H9 (cell line): ENCODE results near the gene AGBL4. TPM values are rescaled to one million over a fixed set of nuclear protein-coding genes. Genes with fewer than 3 reads are reported as not detected.

Experiments
- DNase-seq: peaks from one replicate; pipeline ENCODE4 v3.0.0-alpha.2; 2017
- H2AFZ ChIP-seq: one replicate; pipeline ENCODE4 v1.6.1; 2013; ENCODE audit warnings: mild to moderate bottlenecking, low read length, control low read depth, moderate library complexity
- H2AK5ac ChIP-seq: 2 replicates; pipeline ENCODE4 v1.6.1; 2013; ENCODE audit warnings: low read length, control low read depth, mixed read lengths; ENCODE audit not compliant: insufficient read length
- H2BK120ac ChIP-seq: one replicate; pipeline ENCODE4 v1.6.1; 2013; ENCODE audit warnings: low read depth, mild to moderate bottlenecking, low read length, control low read depth, inconsistent platforms; ENCODE audit not compliant: poor library complexity, severe bottlenecking
- H2BK12ac ChIP-seq: 2 replicates; pipeline ENCODE4 v1.6.1; 2013; ENCODE audit warnings: low read length, control low read depth, mixed read lengths, low read depth; ENCODE audit not compliant: insufficient read length
- H2BK15ac ChIP-seq: 2 replicates; pipeline ENCODE4 v1.6.1; 2013; ENCODE audit warnings: low read depth, low read length, control low read depth
- H2BK20ac ChIP-seq: one replicate; pipeline ENCODE4 v1.6.1; 2013; ENCODE audit warnings: low read depth, mild to moderate bottlenecking, low read length, control low read depth, inconsistent platforms; ENCODE audit not compliant: poor library complexity, severe bottlenecking
- H2BK5ac ChIP-seq: 2 replicates; pipeline ENCODE4 v1.6.1; 2013; ENCODE audit warnings: low read length, control low read depth, mixed read lengths; ENCODE audit not compliant: insufficient read length
- H3K14ac ChIP-seq: 2 replicates; pipeline ENCODE4 v1.6.1; 2013; ENCODE audit warnings: low read length, control low read depth; ENCODE audit not compliant: insufficient read depth
- H3K18ac ChIP-seq: 2 replicates; pipeline ENCODE4 v1.6.1; 2013; ENCODE audit warnings: low read depth, mild to moderate bottlenecking, mixed read lengths, low read length, control low read depth; ENCODE audit not compliant: insufficient read length
- H3K23ac ChIP-seq: 2 replicates; pipeline ENCODE4 v1.6.1; 2013; ENCODE audit warnings: low read length, control low read depth, mixed read lengths, low read depth; ENCODE audit not compliant: insufficient read length
- H3K23me2 ChIP-seq: 2 replicates; pipeline ENCODE4 v1.6.1; 2013; ENCODE audit warnings: low read depth, mild to moderate bottlenecking, mixed read lengths, low read length, control low read depth; ENCODE audit not compliant: insufficient read length, poor library complexity, severe bottlenecking
- H3K27ac ChIP-seq: 2 replicates; pipeline ENCODE4 v1.5.1; 2013; ENCODE audit warnings: low read length, control low read depth, mixed read lengths, low read depth; ENCODE audit not compliant: insufficient read length
- H3K27me3 ChIP-seq: 2 replicates; pipeline ENCODE4 v1.6.1; 2013; ENCODE audit warnings: low read length, control low read depth, inconsistent platforms; ENCODE audit not compliant: insufficient read depth
- H3K4ac ChIP-seq: 2 replicates; pipeline ENCODE4 v1.6.1; 2013; ENCODE audit warnings: low read depth, mild to moderate bottlenecking, control low read depth, inconsistent platforms, low read length, moderate library complexity
- H3K4me1 ChIP-seq: 2 replicates; pipeline ENCODE4 v1.6.1; 2013; ENCODE audit warnings: low read length, control low read depth, inconsistent platforms; ENCODE audit not compliant: insufficient read depth
- H3K4me2 ChIP-seq: 2 replicates; pipeline ENCODE4 v1.6.1; 2013; ENCODE audit warnings: low read length, control low read depth, mixed read lengths; ENCODE audit not compliant: insufficient read length, insufficient read depth
- H3K56ac ChIP-seq: 2 replicates; pipeline ENCODE4 v1.6.1; 2013; ENCODE audit warnings: low read depth, mild to moderate bottlenecking, mixed read lengths, low read length, control low read depth; ENCODE audit not compliant: insufficient read length
- H3K79me1 ChIP-seq: 2 replicates; pipeline ENCODE4 v1.6.1; 2013; ENCODE audit warnings: low read depth, mild to moderate bottlenecking, moderate library complexity, low read length, control low read depth, inconsistent platforms; ENCODE audit not compliant: insufficient read depth, poor library complexity, severe bottlenecking
- H3K79me2 ChIP-seq: 2 replicates; pipeline ENCODE4 v1.6.1; 2013; ENCODE audit warnings: low read length, control low read depth, inconsistent platforms; ENCODE audit not compliant: insufficient read depth
- H3K9ac ChIP-seq: 2 replicates; pipeline ENCODE4 v1.6.1; 2013; ENCODE audit warnings: low read length, control low read depth, mixed read lengths; ENCODE audit not compliant: insufficient read length; ENCODE audit errors: extremely low read depth
- H3K9me3 ChIP-seq: one replicate; pipeline ENCODE4 v1.6.1; 2013; ENCODE audit warnings: low read depth, low read length, inconsistent platforms; ENCODE audit not compliant: control insufficient read depth
- H3T11ph ChIP-seq: one replicate; pipeline ENCODE4 v1.6.1; 2013; ENCODE audit warnings: mild to moderate bottlenecking, low read length, control low read depth, inconsistent platforms
- H4K20me1 ChIP-seq: one replicate; pipeline ENCODE4 v1.6.1; 2013; ENCODE audit not compliant: control insufficient read depth, insufficient read length, insufficient read depth
- H4K5ac ChIP-seq: 2 replicates; pipeline ENCODE4 v1.6.1; 2013; ENCODE audit warnings: low read depth, mild to moderate bottlenecking, mixed read lengths, low read length, control low read depth; ENCODE audit not compliant: insufficient read length
- H4K8ac ChIP-seq: replicated peaks from 2 replicates; pipeline ENCODE4 v1.6.1; 2013; ENCODE audit warnings: low read length, control low read depth, mixed read lengths, low read depth; ENCODE audit not compliant: insufficient read length
- H4K91ac ChIP-seq: 2 replicates; pipeline ENCODE4 v1.6.1; 2013; ENCODE audit warnings: low read depth, mild to moderate bottlenecking, moderate library complexity, mixed read lengths, low read length, control low read depth; ENCODE audit not compliant: insufficient read length
- H3K27ac Mint-ChIP-seq, 3 experiments: 2 replicates in 2 of 3; 3 replicates in 1 of 3; pipeline ENCODE4 v1.8.0; 2020 to 2021; ENCODE audit warnings: mixed read lengths in 3 of 3, mild to moderate bottlenecking in 1 of 3, moderate library complexity in 1 of 3
- H3K27me3 Mint-ChIP-seq: 2 replicates; pipeline ENCODE4 v1.8.0; 2021; ENCODE audit warnings: low read depth, mild to moderate bottlenecking, moderate library complexity, mixed read lengths
- H3K36me3 Mint-ChIP-seq, 3 experiments: 2 replicates in 2 of 3; 3 replicates in 1 of 3; pipeline ENCODE4 v1.8.0; 2020 to 2021; ENCODE audit warnings: low read depth in 3 of 3, mixed read lengths in 3 of 3; ENCODE audit not compliant: insufficient read depth in 1 of 3
- H3K4me1 Mint-ChIP-seq, 2 experiments: 2 replicates each; pipeline ENCODE4 v1.8.0; 2020; ENCODE audit warnings: mixed read lengths in 2 of 2
- H3K4me3 Mint-ChIP-seq, 2 experiments: 2 replicates in 1 of 2; 3 replicates in 1 of 2; pipeline ENCODE4 v1.8.0; 2020 to 2021; ENCODE audit warnings: mild to moderate bottlenecking in 2 of 2, mixed read lengths in 2 of 2, moderate library complexity in 1 of 2
- H3K9me3 Mint-ChIP-seq, 2 experiments: 2 replicates in 1 of 2; 3 replicates in 1 of 2; pipeline ENCODE4 v1.8.0; 2020; ENCODE audit warnings: mild to moderate bottlenecking in 2 of 2, mixed read lengths in 2 of 2, moderate library complexity in 1 of 2
- WGBS: extraction: QIAGEN DNeasy Blood & Tissue Kit; methylation state at CpG from one replicate; pipeline ENCODE4 v1.1.7; 2013; ENCODE audit warnings: missing lambda C conversion rate, low lambda C conversion rate, mixed read lengths; ENCODE audit not compliant: insufficient read length; ENCODE audit errors: extremely low coverage; 5-methylcytosine and 5-hydroxymethylcytosine counted together
- total RNA-seq: library from RNA; stranded (reverse); gene quantifications from 2 replicates; pipeline ENCODE4 v1.2.1, GENCODE V29; 2021
- TF ChIP-seq, protein P1 (sequence below): fragments of 200-600 bp; sonication (generic); conservative IDR thresholded peaks from 3 replicates; pipeline ENCODE4 v1.8.0; 2021; ENCODE audit warnings: antibody characterized with exemption, mild to moderate bottlenecking

The AGBL4 gene
- total RNA-seq, 1 experiment from 2014 or later, result not detected

DNA sequence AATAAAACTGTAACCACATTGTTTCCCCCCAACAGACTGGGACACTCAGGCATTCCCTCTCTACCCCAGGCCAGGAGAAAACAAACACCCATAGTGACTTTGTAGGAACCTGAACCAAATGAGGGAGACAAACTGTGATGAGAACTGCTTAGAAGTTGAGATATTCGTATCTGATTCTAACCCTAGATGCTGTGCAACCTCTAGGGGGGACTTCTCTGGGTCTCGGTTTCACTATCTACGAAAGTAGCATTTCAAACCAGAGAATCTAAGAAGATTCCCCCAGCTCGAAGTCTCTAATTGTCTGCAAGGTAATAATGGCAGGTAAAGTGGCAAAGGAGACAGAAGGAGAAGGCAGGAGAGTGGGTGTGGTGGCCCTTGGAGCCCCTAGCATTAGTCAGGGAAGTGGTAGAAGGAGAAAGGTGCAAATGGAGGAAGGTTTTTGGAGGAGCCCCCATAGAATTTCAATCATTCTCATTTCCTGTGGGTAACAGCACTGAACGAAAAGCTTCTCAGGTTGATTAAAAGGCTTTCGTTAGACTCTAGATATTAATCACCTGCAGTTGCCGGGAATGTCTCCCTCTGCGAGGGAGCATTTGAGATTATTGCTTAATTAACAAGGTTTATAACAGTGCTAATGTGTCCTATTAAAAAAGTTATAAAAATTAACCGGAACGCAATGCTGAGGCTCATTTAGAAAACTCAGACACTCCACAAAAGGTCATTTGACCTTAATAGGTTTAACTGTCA, 1293.4 kb downstream of the AGBL4 start:
- no peaks in the 10 kb centered on the region for H3K9me3 Mint-ChIP-seq

More for the DNA sequence above, 1293.4 kb downstream of the AGBL4 start:
- no peak overlapping the region for H3K9ac ChIP-seq
- no peak overlapping the region for H3K4me2 ChIP-seq
- H3K27ac ChIP-seq, result no peak overlapping the region
- H4K8ac ChIP-seq, result no peak overlapping the region
- no peak overlapping the region for H2BK5ac ChIP-seq
- no peak overlapping the region for H3K4ac ChIP-seq
- H2AFZ ChIP-seq, result no peak overlapping the region
- Mint-ChIP-seq H3K27ac (0 out of 7 replicates have a peak overlapping the region, but pooled peaks of 1 of the 3 experiments have one; percentile 24), H3K4me1 (no peaks in the 10 kb centered on the region), H3K4me3 (no peak overlapping the region), H3K27me3 (no peaks in the 10 kb centered on the region), H3K36me3 (peaks cover 7 to 10% (median 9%) of the 10 kb centered on the region in 3 experiments; a peak in 6 of 7 replicates)
- no peak overlapping the region for H3K14ac ChIP-seq
- no peak overlapping the region for H2AK5ac ChIP-seq
- 0 out of 2 replicates have a peak, but pooled peaks cover 2% of the 10 kb centered on the region for H3K79me2 ChIP-seq
- no peaks in the 10 kb centered on the region for H3K23me2 ChIP-seq
- no peak overlapping the region for H2BK15ac ChIP-seq
- H4K91ac ChIP-seq, result no peak overlapping the region
- no peaks in the 10 kb centered on the region for H3K9me3 ChIP-seq
- no peak overlapping the region for H3K18ac ChIP-seq
- TF ChIP-seq, protein P1, sequence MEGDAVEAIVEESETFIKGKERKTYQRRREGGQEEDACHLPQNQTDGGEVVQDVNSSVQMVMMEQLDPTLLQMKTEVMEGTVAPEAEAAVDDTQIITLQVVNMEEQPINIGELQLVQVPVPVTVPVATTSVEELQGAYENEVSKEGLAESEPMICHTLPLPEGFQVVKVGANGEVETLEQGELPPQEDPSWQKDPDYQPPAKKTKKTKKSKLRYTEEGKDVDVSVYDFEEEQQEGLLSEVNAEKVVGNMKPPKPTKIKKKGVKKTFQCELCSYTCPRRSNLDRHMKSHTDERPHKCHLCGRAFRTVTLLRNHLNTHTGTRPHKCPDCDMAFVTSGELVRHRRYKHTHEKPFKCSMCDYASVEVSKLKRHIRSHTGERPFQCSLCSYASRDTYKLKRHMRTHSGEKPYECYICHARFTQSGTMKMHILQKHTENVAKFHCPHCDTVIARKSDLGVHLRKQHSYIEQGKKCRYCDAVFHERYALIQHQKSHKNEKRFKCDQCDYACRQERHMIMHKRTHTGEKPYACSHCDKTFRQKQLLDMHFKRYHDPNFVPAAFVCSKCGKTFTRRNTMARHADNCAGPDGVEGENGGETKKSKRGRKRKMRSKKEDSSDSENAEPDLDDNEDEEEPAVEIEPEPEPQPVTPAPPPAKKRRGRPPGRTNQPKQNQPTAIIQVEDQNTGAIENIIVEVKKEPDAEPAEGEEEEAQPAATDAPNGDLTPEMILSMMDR, result no peak
- H2BK120ac ChIP-seq, result no peak overlapping the region
- DNase-seq, result no peak
- no peak overlapping the region for H3T11ph ChIP-seq
- H4K20me1 ChIP-seq, result no peaks in the 10 kb centered on the region
- no peaks in the 10 kb centered on the region for H3K79me1 ChIP-seq
- no peaks in the 10 kb centered on the region for H3K27me3 ChIP-seq
- H2BK20ac ChIP-seq, result no peak overlapping the region
- no peak overlapping the region for H3K56ac ChIP-seq
- H4K5ac ChIP-seq, result no peak overlapping the region
- no peaks in the 10 kb centered on the region for H3K4me1 ChIP-seq
- no CpG with 5 or more reads among the region's 10 CpGs for WGBS
- no peak overlapping the region for H2BK12ac ChIP-seq
- H3K23ac ChIP-seq, result no peak overlapping the region
